T-cell (primary cell): ENCODE data around the gene FOXN3. TPM values are rescaled to one million over a fixed set of nuclear protein-coding genes. Genes with fewer than 3 reads are reported as not detected.

Experiments
- ATAC-seq, 4 experiments: fragments of 200-7000 bp in 3 of 4; fragments of 150-1000 bp in 1 of 4; cut with Tn5 transposase; replicated peaks in 1 of 4; 1 replicate in 3 of 4; 2 replicates in 1 of 4; pipeline ENCODE4 v1.10.0; 2021; ENCODE audit warnings: moderate library complexity in 3 of 4, mild to moderate bottlenecking in 2 of 4, moderate number of reproducible peaks in 1 of 4
- CTCF ChIA-PET, 2 donors: fragments of 300-600 bp; sonication (Branson Sonifier 250); formaldehyde crosslinking; loops; one replicate each; lab custom pipeline; 2022; ENCODE audit warnings: antibody characterized with exemption in 2 of 2; lab: Charles Lee
- POLR2A ChIA-PET, 2 donors: fragments of 300-600 bp; sonication (Branson Sonifier 250); formaldehyde crosslinking; loops; one replicate each; lab custom pipeline; 2022; ENCODE audit warnings: antibody characterized with exemption in 2 of 2; lab: Charles Lee
- DNase-seq, 35 experiments: peaks; one replicate each; pipeline versions ENCODE4 v3.0.0 to v3.0.0-alpha.2; 2013 to 2023
- H3K27ac ChIP-seq: one replicate; pipeline ENCODE4 v1.5.1; 2013; ENCODE audit warnings: low read length
- H3K27me3 ChIP-seq, 2 experiments: replicated peaks in 1 of 2; 1 replicate in 1 of 2; 2 replicates in 1 of 2; pipeline versions ENCODE4 v1.6.1 to v1.7.0; 2013; ENCODE audit warnings: low read length in 1 of 2, mixed read lengths in 1 of 2; ENCODE audit not compliant: control insufficient read depth in 2 of 2, insufficient read depth in 2 of 2; ENCODE audit errors: extremely low read depth in 1 of 2
- H3K36me3 ChIP-seq, 2 donors: 1 replicate in 1 of 2; 2 replicates in 1 of 2; pipeline versions ENCODE4 v1.6.1 to v1.7.0; 2013; ENCODE audit warnings: low read length in 1 of 2; ENCODE audit not compliant: control insufficient read depth in 2 of 2, insufficient read depth in 1 of 2; ENCODE audit errors: extremely low read depth in 1 of 2
- H3K4me1 ChIP-seq, 2 experiments: 1 replicate in 1 of 2; 2 replicates in 1 of 2; pipeline versions ENCODE4 v1.6.1 to v1.7.0; 2013; ENCODE audit warnings: low read length in 2 of 2, mixed read lengths in 1 of 2; ENCODE audit not compliant: insufficient read depth in 2 of 2, control insufficient read depth in 1 of 2; ENCODE audit errors: extremely low read depth in 1 of 2
- H3K4me3 ChIP-seq, 2 donors: 1 replicate in 1 of 2; 2 replicates in 1 of 2; pipeline versions ENCODE4 v1.5.1 to v1.7.0; 2013; ENCODE audit warnings: mild to moderate bottlenecking in 2 of 2, low read length in 1 of 2, moderate library complexity in 1 of 2; ENCODE audit not compliant: control insufficient read depth in 1 of 2; ENCODE audit errors: extremely low read depth in 1 of 2
- H3K9me3 ChIP-seq: 2 replicates; pipeline ENCODE4 v1.7.0; 2013
- H3K27ac Mint-ChIP-seq, 2 donors: one replicate each; pipeline ENCODE4 v1.8.0; 2020 to 2021; ENCODE audit warnings: mild to moderate bottlenecking in 2 of 2, mixed read lengths in 2 of 2
- H3K27me3 Mint-ChIP-seq, 2 donors: one replicate each; pipeline ENCODE4 v1.8.0; 2021 to 2022; ENCODE audit warnings: mixed read lengths in 2 of 2
- H3K36me3 Mint-ChIP-seq: one replicate; pipeline ENCODE4 v1.8.0; 2021; ENCODE audit warnings: mixed read lengths
- H3K4me1 Mint-ChIP-seq, 3 donors: one replicate each; pipeline ENCODE4 v1.8.0; 2020 to 2022; ENCODE audit warnings: mixed read lengths in 3 of 3, mild to moderate bottlenecking in 1 of 3
- H3K4me3 Mint-ChIP-seq, 3 donors: one replicate each; pipeline ENCODE4 v1.8.0; 2020 to 2022; ENCODE audit warnings: mild to moderate bottlenecking in 3 of 3, mixed read lengths in 3 of 3, moderate library complexity in 3 of 3
- H3K9me3 Mint-ChIP-seq, 3 donors: one replicate each; pipeline ENCODE4 v1.8.0; 2020 to 2022; ENCODE audit warnings: mixed read lengths in 3 of 3
- WGBS: methylation state at CpG from one replicate; pipeline ENCODE4 v1.1.5; 2013; ENCODE audit warnings: missing lambda C conversion rate; ENCODE audit not compliant: insufficient coverage; 5-methylcytosine and 5-hydroxymethylcytosine counted together
- total RNA-seq, 35 experiments: library from RNA in 6 of 35; stranded (reverse) in 6 of 35; fragments of 120-200 nt in 1 of 35; gene quantifications; one replicate each; pipeline versions ENCODE4 v1.2.1 to v1.2.4 and lab custom pipeline; 2013 to 2026

FOXN3 gene
- total RNA-seq, 5 donors from 2014 or later (not counting 1 experiment from before 2014, with no cell fraction given), result 92.8 to 176 (median 103) TPM

- no peak for ATAC-seq
- DNase-seq, result no peak
- H3K36me3 ChIP-seq, result peaks cover 0 to 3% of the 10 kb centered on the region in 2 donors
- no CpG with 5 or more reads among the region's 4 CpGs for WGBS
- ChIA-PET POLR2A (interaction anchor here in 1 of 2 donors (0.5 kb wide), 1 partner anchor 47 kb away, joined by 4 read pairs; no protein-coding TSS in a partner anchor), CTCF (no interaction called here)
- peak overlapping the region in 1 of 2 donors; percentile 11 for H3K27ac Mint-ChIP-seq
- no peak overlapping the region for H3K27ac ChIP-seq
- no peak overlapping the region for H3K4me3 Mint-ChIP-seq
- no peak overlapping the region for H3K4me3 ChIP-seq
- H3K9me3 Mint-ChIP-seq, result no peaks in the 10 kb centered on the region
- no peaks in the 10 kb centered on the region for H3K27me3 ChIP-seq
- H3K27me3 Mint-ChIP-seq, result no peaks in the 10 kb centered on the region
- no peaks in the 10 kb centered on the region for H3K9me3 ChIP-seq
- peaks cover 41% of the 10 kb centered on the region for H3K36me3 Mint-ChIP-seq
- peaks cover 4 to 21% of the 10 kb centered on the region in 2 experiments for H3K4me1 ChIP-seq
- H3K4me1 Mint-ChIP-seq, result peaks cover 65 to 80% (median 73%) of the 10 kb centered on the region in 3 donors
Observed at GRCh38 chr14:89401761-89402160, 15.3 kb downstream of the FOXN3 start.

GRCh38 chr14:89401241-89401640 is 15.8 kb downstream of the FOXN3 start:
- Histone ChIP-seq H3K4me3 (no peak overlapping the region), H3K27ac (no peak overlapping the region), H3K9me3 (no peaks in the 10 kb centered on the region), H3K27me3 (no peaks in the 10 kb centered on the region), H3K36me3 (peaks cover 0 to 3% of the 10 kb centered on the region in 2 donors), H3K4me1 (peaks cover 4 to 25% of the 10 kb centered on the region in 2 experiments)
- Mint-ChIP-seq H3K9me3 (no peaks in the 10 kb centered on the region), H3K27ac (no peak overlapping the region), H3K27me3 (no peaks in the 10 kb centered on the region), H3K36me3 (peaks cover 41% of the 10 kb centered on the region), H3K4me3 (no peak overlapping the region), H3K4me1 (peaks cover 63 to 78% (median 71%) of the 10 kb centered on the region in 3 donors)
- DNase-seq, result no peak
- ChIA-PET CTCF (no interaction called here), POLR2A (interaction anchor here in 1 of 2 donors (0.6 kb wide), 1 partner anchor 89 kb away, joined by 5 read pairs; no protein-coding TSS in a partner anchor)
- no peak for ATAC-seq
- 100% methylated on average over 2 of the region's 5 CpGs for WGBS

GRCh38 chr14:89400529-89400928 is 16.5 kb downstream of the FOXN3 start:
- Mint-ChIP-seq H3K4me3 (peak overlapping the region in 1 of 3 donors; percentile 1), H3K27me3 (no peaks in the 10 kb centered on the region)
- DNase-seq, result no peak

GRCh38 chr14:89399594-89400068 is 17.4 kb downstream of the FOXN3 start:
- no peak overlapping the region for H3K27ac ChIP-seq
- H3K4me3 ChIP-seq, result no peak overlapping the region
- H3K36me3 ChIP-seq, result peaks cover 0 to 3% of the 10 kb centered on the region in 2 donors
- ChIA-PET POLR2A (no interaction called here), CTCF (no interaction called here)
- Mint-ChIP-seq H3K4me3 (no peak overlapping the region), H3K9me3 (no peaks in the 10 kb centered on the region), H3K36me3 (peaks cover 35% of the 10 kb centered on the region), H3K27me3 (no peaks in the 10 kb centered on the region), H3K27ac (peak overlapping the region in 1 of 2 donors; percentile 12), H3K4me1 (peaks cover 79 to 87% (median 80%) of the 10 kb centered on the region in 3 donors)
- WGBS, result 83% methylated on average over 6 of the region's 10 CpGs
- ATAC-seq (peak in 1 of 4 experiments; percentile 42), DNase-seq (no peak)
- H3K27me3 ChIP-seq, result no peaks in the 10 kb centered on the region
- H3K4me1 ChIP-seq, result peaks cover 4 to 26% of the 10 kb centered on the region in 2 experiments
- no peaks in the 10 kb centered on the region for H3K9me3 ChIP-seq

More at GRCh38 chr14:89400529-89400928, 16.5 kb downstream of the FOXN3 start:
- 100% methylated on average over 2 of the region's 2 CpGs for WGBS
- Mint-ChIP-seq H3K27ac (no peak overlapping the region), H3K36me3 (peaks cover 39% of the 10 kb centered on the region), H3K4me1 (peaks cover 70 to 83% (median 75%) of the 10 kb centered on the region in 3 donors), H3K9me3 (no peaks in the 10 kb centered on the region)
- Histone ChIP-seq H3K27ac (no peak overlapping the region), H3K4me1 (peaks cover 4 to 26% of the 10 kb centered on the region in 2 experiments), H3K9me3 (no peaks in the 10 kb centered on the region), H3K4me3 (no peak overlapping the region), H3K27me3 (no peaks in the 10 kb centered on the region), H3K36me3 (peaks cover 0 to 3% of the 10 kb centered on the region in 2 donors)
- CTCF ChIA-PET, result no interaction called here
- ATAC-seq, result no peak
- POLR2A ChIA-PET, result interaction anchor here in 1 of 2 donors (0.6 kb wide), 1 partner anchor 89 kb away, joined by 5 read pairs; no protein-coding TSS in a partner anchor

- no peaks in the 10 kb centered on the region for H3K27me3 ChIP-seq
- H3K27ac ChIP-seq, result no peak overlapping the region
- no peak overlapping the region for H3K4me3 ChIP-seq
- no peaks in the 10 kb centered on the region for H3K9me3 Mint-ChIP-seq
- H3K4me1 Mint-ChIP-seq, result peaks cover 84 to 89% (median 84%) of the 10 kb centered on the region in 3 donors
- no peak for ATAC-seq
- ChIA-PET CTCF (no interaction called here), POLR2A (no interaction called here)
- 97% methylated on average over 6 of the region's 7 CpGs for WGBS
- DNase-seq, result no peak
- peaks cover 38% of the 10 kb centered on the region for H3K36me3 Mint-ChIP-seq
- H3K27ac Mint-ChIP-seq, result no peak overlapping the region
- H3K36me3 ChIP-seq, result peaks cover 0 to 3% of the 10 kb centered on the region in 2 donors
- peak overlapping the region in 1 of 3 donors; percentile 11 for H3K4me3 Mint-ChIP-seq
- no peaks in the 10 kb centered on the region for H3K27me3 Mint-ChIP-seq
- H3K9me3 ChIP-seq, result no peaks in the 10 kb centered on the region
- peaks cover 4 to 30% of the 10 kb centered on the region in 2 experiments for H3K4me1 ChIP-seq
Observed at GRCh38 chr14:89399157-89399556, 17.9 kb downstream of the FOXN3 start.

GRCh38 chr14:89397569-89398230 is 19.3 kb downstream of the FOXN3 start:
- no peak overlapping the region for H3K27ac ChIP-seq
- WGBS, result 93% methylated on average over 3 of the region's 3 CpGs
- no peak overlapping the region for H3K4me3 Mint-ChIP-seq
- CTCF ChIA-PET, result no interaction called here
- H3K4me3 ChIP-seq, result no peak overlapping the region
- DNase-seq (no peak), ATAC-seq (no peak)
- no peaks in the 10 kb centered on the region for H3K27me3 Mint-ChIP-seq
- H3K27me3 ChIP-seq, result no peaks in the 10 kb centered on the region
- H3K9me3 ChIP-seq, result no peaks in the 10 kb centered on the region
- POLR2A ChIA-PET, result interaction anchor here in 1 of 2 donors (0.5 to 0.6 kb wide), 2 partner anchors 18 to 34 kb away, joined by 3 to 5 read pairs; no protein-coding TSS in a partner anchor
- H3K4me1 Mint-ChIP-seq, result peaks cover 81 to 90% (median 82%) of the 10 kb centered on the region in 3 donors
- H3K9me3 Mint-ChIP-seq, result no peaks in the 10 kb centered on the region
- H3K36me3 ChIP-seq, result peaks cover 3% of the 10 kb centered on the region in 2 donors
- H3K4me1 ChIP-seq, result peaks cover 4 to 33% of the 10 kb centered on the region in 2 experiments
- H3K36me3 Mint-ChIP-seq, result peaks cover 40% of the 10 kb centered on the region
- no peak overlapping the region for H3K27ac Mint-ChIP-seq
